ENCODE results near the gene BHMT2.

The BHMT2 gene

GRCh38 chr5:79062436-79062835 is 7.1 kb upstream of the BHMT2 start:
- no peak for DNase-seq (ENCODE audit: low read depth)

GRCh38 chr5:79070350-79070667 is 742 bp downstream of the BHMT2 start:
- peak; percentile 10 for DNase-seq (ENCODE audit: low read depth)

GRCh38 chr5:79074641-79075040 is 5.1 kb downstream of the BHMT2 start:
- DNase-seq (ENCODE audit: low read depth) = peak; percentile 55

GRCh38 chr5:79075646-79076426 is 6.3 kb downstream of the BHMT2 start:
- DNase-seq (ENCODE audit: low read depth) = no peak

DNA sequence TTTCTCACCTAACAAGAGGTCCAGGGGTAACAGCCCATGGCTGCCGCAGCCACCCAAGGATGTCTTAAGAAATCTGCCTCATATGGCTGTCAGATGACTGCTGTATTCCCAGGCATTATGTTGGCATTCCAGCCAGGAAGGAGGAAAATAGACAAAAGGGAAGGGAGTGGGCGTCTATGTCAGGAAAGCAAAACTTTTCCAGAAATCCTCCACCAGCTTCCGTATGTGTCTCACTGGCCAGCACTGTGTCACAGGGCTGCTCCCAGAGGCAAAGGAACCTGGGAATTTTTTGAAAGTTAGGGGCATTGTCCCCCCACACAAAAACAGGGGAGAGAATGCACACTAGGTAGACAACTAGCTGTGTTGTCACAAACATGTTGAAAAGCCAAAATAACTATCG is 7.3 kb downstream of the BHMT2 start:
- no peak for DNase-seq (ENCODE audit: low read depth)

GRCh38 chr5:79077680-79078365 is 8.3 kb downstream of the BHMT2 start:
- DNase-seq (ENCODE audit: low read depth) = peak; percentile 36

- no peak for DNase-seq (ENCODE audit: low read depth)
Observed at GRCh38 chr5:79080804-79081203, 11.2 kb downstream of the BHMT2 start.

- DNase-seq (ENCODE audit: low read depth) = no peak
Observed at GRCh38 chr5:79081779-79082178, 12.2 kb downstream of the BHMT2 start.

- no peak for DNase-seq (ENCODE audit: low read depth)
Observed at GRCh38 chr5:79086116-79086515, 16.5 kb downstream of the BHMT2 start.

GRCh38 chr5:79088507-79088906 is 18.9 kb downstream of the BHMT2 start:
- no peak for DNase-seq (ENCODE audit: low read depth)

DNA sequence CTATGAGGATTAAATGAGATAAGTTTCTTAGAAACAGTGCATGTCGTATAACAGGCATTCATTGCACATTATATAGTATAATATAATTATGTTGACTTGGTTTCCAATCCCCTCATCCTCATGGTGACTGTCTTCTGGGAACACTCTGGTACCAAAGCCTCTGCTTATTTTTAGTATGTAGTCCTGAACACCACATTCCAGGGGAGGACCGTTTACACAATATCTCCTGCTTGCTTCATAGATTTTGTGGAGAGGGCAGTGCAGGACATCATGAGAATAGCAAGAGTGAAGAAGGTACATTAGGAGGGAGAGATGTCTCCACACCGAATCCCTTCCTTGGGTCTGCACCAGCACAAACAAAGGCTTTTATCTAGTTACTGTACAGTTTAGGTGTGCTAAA is 21.5 kb downstream of the BHMT2 start:
- DNase-seq (ENCODE audit: low read depth) = peak; percentile 10

GRCh38 chr5:79093762-79094161 is 24.2 kb downstream of the BHMT2 start:
- no peak for DNase-seq (ENCODE audit: low read depth)

DNA sequence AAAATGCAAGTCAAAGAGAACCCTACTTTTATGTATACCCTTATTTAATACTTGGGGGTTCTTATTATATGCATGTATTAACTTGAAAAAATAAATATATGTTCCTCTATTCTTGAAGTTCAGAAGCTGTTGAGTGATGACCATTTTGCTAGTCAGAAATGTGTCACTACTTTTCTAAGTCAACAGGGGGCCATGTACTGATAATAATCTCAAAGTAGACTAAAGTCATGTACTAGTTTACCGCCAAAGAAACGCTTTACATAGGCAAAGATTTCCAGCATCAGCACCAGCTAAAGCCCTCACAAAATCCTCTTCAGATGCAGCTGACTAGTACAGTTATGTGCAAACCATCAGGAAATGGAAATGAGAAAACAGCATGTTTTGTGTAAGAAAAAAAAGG is 36.3 kb downstream of the BHMT2 start:
- no peak for DNase-seq (ENCODE audit: low read depth)

GRCh38 chr5:79107020-79107796 is 37.6 kb downstream of the BHMT2 start:
- peak; percentile 32 for DNase-seq (ENCODE audit: low read depth)

GRCh38 chr5:79108086-79108485 is 38.5 kb downstream of the BHMT2 start:
- no peak for DNase-seq (ENCODE audit: low read depth)

DNA sequence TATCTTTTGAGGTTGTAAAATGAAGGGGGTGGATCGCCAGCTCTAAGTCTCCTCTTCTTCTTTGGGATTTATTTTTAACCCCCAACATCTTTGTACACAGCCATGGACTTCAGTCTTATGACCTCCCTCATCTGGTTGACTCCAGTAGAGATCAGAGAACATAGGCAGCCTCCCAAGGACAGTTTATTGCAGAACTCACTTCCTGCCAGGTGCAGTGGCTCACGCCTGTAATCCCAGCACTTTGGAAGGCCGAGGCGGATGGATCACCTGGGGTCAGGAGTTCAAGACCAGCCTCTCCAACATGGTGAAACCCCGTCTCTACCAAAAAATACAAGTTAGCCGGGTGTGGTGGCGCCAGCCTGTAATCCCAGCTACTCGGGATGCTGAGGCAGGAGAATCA is 39.2 kb downstream of the BHMT2 start:
- DNase-seq (ENCODE audit: low read depth) = no peak

GRCh38 chr5:79109527-79110492 is 40.2 kb downstream of the BHMT2 start:
- DNase-seq (ENCODE audit: low read depth) = no peak

- DNase-seq (ENCODE audit: low read depth) = no peak
Observed at GRCh38 chr5:79111387-79111959, 41.9 kb downstream of the BHMT2 start, which contains the start of gene BHMT. BHMT (plus strand) TSS chr5:79111809; CDS start chr5:79111886, 77 bp downstream.

DNA sequence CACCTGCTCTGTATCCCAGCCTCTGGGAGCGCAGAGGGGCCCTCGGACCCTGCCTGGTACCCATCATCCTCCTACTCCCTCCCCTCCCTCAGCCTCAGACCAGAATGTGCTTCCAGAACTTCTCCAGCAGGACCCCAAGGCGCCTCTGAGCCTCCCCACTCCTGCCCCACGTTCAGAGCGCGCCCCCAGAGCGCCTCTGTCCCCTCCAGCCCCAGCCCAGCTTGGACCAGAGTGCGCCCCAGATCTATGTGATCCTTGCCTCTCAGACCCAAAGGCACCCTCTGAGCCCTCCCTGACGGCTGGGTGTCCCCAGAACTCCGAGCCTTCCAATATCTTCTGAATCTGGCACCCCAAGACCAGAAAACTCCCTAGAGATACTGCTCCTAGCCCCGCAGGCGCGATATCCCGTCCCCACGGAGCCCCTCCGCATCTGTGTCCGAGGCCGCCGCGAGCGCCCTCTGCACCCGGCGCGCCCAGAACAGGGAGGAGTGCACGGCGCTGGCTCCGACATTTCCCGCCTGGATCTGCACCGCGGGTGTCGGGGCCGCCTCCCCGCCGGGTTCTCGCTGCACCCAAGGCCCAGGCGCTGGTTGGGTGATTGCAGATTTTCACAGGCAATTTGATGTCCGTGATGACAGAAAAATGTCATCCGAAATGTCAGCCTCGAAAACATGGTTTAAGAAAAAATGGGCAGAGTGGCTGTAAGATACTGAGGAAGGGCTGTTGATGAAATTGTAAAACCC is 42.6 kb downstream of the BHMT2 start:
- DNase-seq (ENCODE audit: low read depth) = no peak

- DNase-seq (ENCODE audit: low read depth) = no peak
Observed at GRCh38 chr5:79112703-79113058, 43.1 kb downstream of the BHMT2 start.

- DNase-seq (ENCODE audit: low read depth) = peak; percentile 50
Observed at GRCh38 chr5:79119486-79119885, 49.9 kb downstream of the BHMT2 start.

Data from amniotic epithelial cell (primary cell).